Measurements from ENCODE around the gene RABEP2.

DNA sequence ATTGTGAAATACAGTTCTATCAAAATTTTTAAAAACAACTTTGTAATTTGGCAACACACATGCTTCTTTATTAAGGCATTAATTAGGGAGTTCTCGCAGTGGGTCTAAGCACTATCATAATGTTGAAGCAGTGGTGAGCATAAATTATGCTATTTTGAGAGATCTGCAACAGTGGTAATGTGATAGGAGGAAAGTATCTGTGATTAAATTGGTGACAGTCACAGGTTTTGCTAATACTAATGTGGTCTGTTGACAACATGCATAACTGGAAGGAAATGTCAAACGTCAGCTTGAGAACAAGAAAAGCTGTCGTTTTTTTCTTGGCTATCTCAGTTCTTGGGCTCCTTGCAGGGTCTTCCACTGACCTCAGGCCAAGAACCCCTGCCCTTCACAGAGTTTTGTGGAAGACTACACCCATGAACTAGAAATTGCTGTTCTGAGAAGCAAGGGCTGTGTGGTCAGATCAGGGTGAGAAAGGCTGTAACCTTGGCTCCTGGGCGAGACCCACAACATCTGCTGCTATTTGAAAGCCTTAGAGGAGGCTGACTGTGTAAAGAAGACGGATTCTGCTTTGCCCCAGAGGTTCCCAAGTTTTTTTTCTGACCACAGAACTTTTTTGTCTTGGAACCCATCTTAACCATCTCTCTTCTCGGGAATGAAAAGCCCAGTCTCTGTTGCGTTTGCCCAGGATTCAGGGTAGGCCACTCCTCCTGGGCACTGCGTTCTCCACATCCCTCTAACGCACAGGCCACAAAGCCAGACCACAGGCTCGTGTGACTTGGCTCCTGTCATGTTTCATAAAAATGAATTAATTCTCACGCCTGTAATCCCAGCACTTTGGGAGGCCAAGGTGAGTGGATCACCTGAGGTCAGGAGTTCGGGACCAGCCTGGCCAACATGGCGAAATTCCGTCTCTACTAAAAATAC, 32.8 kb downstream of the RABEP2 start:
- TF ChIP-seq, protein P1, sequence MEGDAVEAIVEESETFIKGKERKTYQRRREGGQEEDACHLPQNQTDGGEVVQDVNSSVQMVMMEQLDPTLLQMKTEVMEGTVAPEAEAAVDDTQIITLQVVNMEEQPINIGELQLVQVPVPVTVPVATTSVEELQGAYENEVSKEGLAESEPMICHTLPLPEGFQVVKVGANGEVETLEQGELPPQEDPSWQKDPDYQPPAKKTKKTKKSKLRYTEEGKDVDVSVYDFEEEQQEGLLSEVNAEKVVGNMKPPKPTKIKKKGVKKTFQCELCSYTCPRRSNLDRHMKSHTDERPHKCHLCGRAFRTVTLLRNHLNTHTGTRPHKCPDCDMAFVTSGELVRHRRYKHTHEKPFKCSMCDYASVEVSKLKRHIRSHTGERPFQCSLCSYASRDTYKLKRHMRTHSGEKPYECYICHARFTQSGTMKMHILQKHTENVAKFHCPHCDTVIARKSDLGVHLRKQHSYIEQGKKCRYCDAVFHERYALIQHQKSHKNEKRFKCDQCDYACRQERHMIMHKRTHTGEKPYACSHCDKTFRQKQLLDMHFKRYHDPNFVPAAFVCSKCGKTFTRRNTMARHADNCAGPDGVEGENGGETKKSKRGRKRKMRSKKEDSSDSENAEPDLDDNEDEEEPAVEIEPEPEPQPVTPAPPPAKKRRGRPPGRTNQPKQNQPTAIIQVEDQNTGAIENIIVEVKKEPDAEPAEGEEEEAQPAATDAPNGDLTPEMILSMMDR (IDR thresholded peaks at IDR 0.05): no peak
- no peak for TF ChIP-seq POLR2A (IDR thresholded peaks at IDR 0.05)
- TF ChIP-seq EP300 (IDR thresholded peaks at IDR 0.05): no peak
- no peak for TF ChIP-seq POLR2AphosphoS5 (IDR thresholded peaks at IDR 0.05)
